ENCODE results near the gene TMEM245.

Gene TMEM245

DNA sequence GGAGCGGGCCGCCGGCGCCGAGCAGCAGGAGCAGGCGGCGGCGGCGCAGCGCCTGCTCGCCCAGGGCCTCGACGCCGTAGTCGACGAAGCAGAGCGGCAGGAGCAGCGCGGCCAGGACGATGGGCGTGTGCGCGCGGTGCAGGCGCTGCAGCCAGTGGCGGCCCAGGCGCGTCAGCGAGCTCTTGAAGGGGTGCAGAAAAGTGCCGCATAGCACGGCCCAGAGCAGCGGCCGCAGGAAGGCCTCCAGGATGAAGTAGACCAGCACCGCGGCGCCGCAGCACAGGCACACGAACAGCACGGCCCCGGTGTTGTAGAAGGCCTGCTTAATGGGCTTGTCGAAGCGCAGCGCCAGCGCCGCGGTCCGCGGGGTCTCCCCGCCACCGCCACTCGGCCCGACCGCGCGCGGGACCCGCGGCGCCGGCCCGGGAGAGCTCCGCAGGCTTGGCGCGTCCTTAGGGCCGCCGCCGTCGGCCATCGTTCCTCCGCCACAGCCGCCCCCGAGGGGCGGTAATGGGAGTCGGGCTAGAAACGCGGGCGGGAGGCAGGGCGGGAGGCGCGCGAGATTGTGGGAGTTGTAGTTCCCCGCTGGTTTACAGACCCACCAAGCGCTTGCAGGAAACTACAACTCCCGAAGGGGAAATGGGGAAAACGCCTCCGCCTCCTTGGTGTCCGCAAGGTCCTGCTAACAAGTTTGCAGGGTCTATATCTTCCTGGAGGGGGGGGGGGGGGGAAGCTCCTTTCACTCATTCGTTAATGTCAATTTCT, at the start of gene TMEM245:
TMEM245 (minus strand) TSS at position 509 of the 765 bp plus-strand sequence; CDS start at position 475, 34 bp downstream.
- in situ Hi-C loops (cut with MboI; ENCODE audit: low sequenced_read_pairs): no loop called here

GRCh38 chr9:109168170-109168569, 48.4 kb upstream of the TMEM245 start:
- in situ Hi-C loops (cut with MboI; ENCODE audit: low sequenced_read_pairs): no loop called here

GRCh38 chr9:109167716-109168115, 48.0 kb upstream of the TMEM245 start:
- in situ Hi-C loops (cut with MboI; ENCODE audit: low sequenced_read_pairs): no loop called here

- in situ Hi-C loops (cut with MboI; ENCODE audit: low sequenced_read_pairs): no loop called here
Measured at GRCh38 chr9:109166771-109167601, 47.2 kb upstream of the TMEM245 start, which contains the start of gene FRRS1L. Gene FRRS1L, minus strand, starts transcription at chr9:109167249. Its CDS starts 111 bp downstream, at chr9:109167138.

DNA sequence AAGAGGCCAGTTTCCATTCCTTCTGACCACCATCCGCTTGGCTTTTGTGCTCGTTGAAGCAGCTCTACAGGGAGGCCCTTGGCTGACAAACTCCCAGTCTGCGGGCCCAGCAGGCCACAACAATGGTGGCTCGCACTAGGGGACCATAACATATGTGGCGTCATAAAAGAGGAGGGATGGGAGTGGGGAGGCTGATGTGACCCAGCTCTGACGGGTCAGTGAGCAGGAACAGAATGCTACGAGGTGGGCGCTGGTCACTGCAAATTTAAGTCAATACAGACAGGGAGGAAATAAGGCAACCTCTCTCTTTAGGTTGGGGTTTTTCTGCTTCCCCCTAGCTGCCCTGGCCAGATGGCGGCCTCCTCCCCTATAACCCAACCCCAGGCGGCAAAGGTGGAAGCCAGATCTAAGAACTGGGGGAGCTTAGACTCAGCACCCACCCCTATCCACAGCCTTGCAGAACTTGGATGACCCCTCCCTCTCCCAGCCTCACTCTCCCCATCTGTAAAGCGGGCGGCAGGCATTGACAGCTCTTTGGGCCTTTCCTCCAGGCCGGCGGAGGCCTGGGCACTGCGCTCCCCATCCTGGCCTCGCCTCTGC, 46.5 kb upstream of the TMEM245 start:
- in situ Hi-C loops (cut with MboI; ENCODE audit: low sequenced_read_pairs): no loop called here

DNA sequence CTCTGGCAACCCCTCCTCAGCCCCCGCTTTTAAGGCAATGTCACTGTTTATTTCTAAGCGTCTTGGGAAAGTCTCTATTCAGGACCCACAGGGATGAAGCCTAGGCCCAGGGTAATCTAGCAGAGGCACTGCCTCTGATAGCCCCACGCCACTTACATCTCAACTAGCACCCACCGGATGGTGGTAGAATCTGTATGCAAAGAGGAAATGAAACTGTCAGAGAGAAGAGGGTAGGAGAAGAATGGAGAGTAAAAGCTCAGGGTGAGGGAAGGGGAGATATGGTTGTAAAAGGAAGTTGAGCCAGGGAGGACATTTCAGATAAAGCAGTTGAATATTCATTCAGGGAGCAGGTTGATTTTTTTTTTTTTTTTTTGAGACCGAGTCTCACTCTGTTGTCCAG, 44.3 kb upstream of the TMEM245 start:
- in situ Hi-C loops (cut with MboI; ENCODE audit: low sequenced_read_pairs): no loop called here

DNA sequence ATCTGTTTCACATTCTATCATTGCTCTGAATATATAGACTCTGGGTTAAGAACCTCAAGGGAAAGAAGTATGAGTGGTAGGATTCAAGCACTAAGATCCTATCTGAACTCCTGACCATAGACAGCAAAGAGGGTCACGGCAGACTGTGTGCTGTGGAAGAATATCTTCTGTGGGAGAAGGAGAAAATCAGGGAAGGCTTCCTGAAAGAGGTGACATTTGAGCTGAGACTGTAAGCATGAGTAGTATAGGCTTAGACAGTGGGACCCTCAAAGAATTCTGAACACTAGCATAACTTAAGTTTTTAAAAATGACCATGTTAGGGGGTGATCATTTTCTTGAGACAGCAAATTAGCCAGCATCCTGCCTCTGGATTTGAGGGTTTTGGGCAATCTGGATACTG, 43.4 kb upstream of the TMEM245 start:
- in situ Hi-C loops (cut with MboI; ENCODE audit: low sequenced_read_pairs): no loop called here

DNA sequence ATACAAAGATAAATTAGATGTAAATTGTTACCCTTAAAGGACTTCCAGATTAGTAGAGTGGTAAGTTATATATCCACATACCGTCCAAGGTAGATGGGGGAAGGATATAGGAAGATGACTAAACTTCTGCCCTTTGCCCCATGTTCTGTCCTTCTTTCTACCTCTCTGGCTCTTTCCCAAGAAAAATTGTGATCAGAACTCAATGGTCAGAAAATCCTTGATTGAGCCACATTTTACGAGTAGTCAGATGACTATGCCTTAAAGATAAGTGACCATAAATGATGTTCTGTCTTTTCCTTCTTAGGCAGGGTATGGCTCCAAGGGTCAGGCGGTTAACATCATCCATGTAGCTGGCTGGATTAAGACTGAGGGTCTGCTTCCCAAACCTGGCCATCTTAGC, 42.9 kb upstream of the TMEM245 start:
- in situ Hi-C loops (cut with MboI; ENCODE audit: low sequenced_read_pairs): no loop called here

GRCh38 chr9:109161471-109161870, 41.7 kb upstream of the TMEM245 start:
- in situ Hi-C loops (cut with MboI; ENCODE audit: low sequenced_read_pairs): no loop called here

- in situ Hi-C loops (cut with MboI; ENCODE audit: low sequenced_read_pairs): no loop called here
Measured at GRCh38 chr9:109159583-109159982, 39.8 kb upstream of the TMEM245 start.

DNA sequence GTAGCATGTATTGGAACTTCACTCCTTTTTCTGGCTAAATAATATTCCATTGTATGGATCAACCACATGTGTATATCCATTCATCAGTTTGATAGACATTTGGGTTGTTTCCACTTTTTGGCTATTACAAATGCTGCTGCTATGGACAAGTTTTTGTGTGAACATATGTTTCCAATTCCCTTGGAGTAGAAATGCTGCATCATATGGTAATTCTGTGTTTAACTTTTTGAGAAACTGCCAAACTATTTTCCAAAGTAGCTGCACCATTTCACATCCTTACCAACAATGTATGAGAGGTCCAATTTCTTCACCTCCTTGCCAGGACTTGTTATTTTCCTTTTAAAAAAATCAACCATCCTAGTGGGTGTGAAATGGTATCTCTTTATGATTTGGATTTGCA, 38.9 kb upstream of the TMEM245 start:
- in situ Hi-C loops (cut with MboI; ENCODE audit: low sequenced_read_pairs): no loop called here

GRCh38 chr9:109156708-109157107, 37.0 kb upstream of the TMEM245 start:
- in situ Hi-C loops (cut with MboI; ENCODE audit: low sequenced_read_pairs): no loop called here

GRCh38 chr9:109150925-109151545, 31.3 kb upstream of the TMEM245 start:
- in situ Hi-C loops (cut with MboI; ENCODE audit: low sequenced_read_pairs): no loop called here

DNA sequence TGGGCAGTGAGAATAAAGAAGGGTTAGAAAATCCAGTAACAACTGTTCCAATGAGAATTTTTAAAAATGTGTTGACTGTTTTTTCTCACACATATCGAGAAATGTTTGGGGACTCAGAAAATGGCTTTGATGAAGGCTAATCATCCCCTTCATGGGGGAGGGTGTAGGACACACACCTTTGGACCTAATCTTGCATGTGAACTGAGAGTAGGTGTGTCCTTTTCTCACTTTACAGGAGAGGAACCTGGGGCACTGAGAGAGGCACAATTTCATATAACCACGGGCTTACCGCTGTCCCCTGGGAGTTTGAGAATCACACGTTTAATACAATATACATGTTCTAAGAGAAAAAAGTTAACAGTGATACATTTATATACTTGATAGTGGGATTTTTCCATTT, 30.0 kb upstream of the TMEM245 start:
- in situ Hi-C loops (cut with MboI; ENCODE audit: low sequenced_read_pairs): no loop called here

DNA sequence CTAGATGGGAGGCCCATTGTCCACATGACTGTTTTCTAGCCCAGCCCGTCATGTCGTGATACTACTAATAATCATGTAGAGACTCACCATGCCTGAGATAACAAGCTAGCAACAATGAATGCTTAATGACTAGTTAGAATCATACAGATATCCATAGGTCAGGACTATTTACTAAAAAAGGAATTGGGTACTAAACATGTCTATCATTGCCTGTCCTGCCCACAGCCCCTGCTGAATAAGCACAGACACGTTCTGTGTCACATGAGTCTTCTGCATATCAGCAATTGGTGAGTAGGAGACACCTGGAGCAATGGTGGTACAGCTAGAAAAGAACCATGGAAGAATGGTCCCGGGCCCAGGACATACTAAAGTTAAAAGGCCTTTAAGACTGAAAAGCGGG, 29.3 kb upstream of the TMEM245 start:
- in situ Hi-C loops (cut with MboI; ENCODE audit: low sequenced_read_pairs): no loop called here

GRCh38 chr9:109145051-109145450, 25.3 kb upstream of the TMEM245 start:
- in situ Hi-C loops (cut with MboI; ENCODE audit: low sequenced_read_pairs): no loop called here

DNA sequence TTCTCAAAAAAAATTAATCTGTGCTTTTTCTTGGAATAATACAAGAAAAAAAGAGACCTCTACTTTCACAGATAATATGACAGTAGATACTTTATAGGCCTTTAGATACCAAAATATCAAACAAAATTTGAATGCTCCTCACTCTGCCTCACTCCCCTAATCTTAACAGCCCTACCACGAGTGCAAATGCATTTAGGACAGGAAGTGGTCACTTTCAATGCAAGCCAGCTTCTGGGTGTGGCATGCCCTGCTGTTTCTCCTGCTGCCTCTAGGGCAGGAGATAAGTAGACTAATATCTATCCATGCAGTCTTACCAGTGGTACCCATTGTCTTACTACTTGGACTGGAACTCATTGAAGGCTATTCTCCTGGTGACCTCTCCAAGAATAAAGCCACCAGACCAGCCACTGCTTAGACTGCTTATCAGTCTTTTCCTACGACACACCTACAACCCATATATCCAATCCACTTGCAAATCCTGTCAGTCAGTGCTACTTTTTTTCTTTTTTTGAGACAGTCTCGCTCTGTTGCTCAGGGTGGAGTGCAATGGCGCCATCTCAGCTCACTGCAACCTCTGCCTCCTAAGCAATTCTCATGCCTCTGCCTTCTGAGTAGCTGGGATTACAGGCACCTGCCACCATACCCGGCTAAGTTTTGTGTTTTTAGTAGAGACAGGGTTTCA, 24.3 kb upstream of the TMEM245 start:
- in situ Hi-C loops (cut with MboI; ENCODE audit: low sequenced_read_pairs): no loop called here

GRCh38 chr9:109141375-109141774, 21.6 kb upstream of the TMEM245 start:
- in situ Hi-C loops (cut with MboI; ENCODE audit: low sequenced_read_pairs): no loop called here

DNA sequence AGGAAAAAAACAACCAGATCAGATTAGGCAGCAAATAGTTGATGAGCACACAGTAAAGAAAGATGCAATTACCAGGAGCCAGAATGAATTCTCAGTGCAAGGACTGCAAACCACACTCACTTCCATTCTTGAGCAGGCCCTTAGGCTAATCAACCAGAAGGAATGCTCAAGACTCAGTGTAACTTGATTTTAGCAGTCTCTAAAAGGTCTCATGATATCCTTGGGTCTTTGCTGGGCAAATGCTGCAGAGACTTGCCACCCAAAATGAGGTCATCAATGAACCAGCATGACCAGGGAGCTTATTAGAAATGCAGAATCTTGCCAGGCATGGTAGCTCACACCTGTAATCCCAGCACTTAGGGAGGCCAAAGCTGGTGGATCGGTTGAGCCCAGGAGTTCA, 20.1 kb upstream of the TMEM245 start:
- in situ Hi-C loops (cut with MboI; ENCODE audit: low sequenced_read_pairs): no loop called here

- in situ Hi-C loops (cut with MboI; ENCODE audit: low sequenced_read_pairs): no loop called here
Measured at GRCh38 chr9:109138421-109138820, 18.7 kb upstream of the TMEM245 start.

- in situ Hi-C loops (cut with MboI; ENCODE audit: low sequenced_read_pairs): no loop called here
Measured at GRCh38 chr9:109134167-109134578, 14.4 kb upstream of the TMEM245 start.
